DMS79 (cell line): ENCODE results near the gene ZNF296.

Experiments used
- DNase-seq: peaks from one replicate; lab custom pipeline; 2025; lab: John Stamatoyannopoulos, UW

The ZNF296 gene

DNA sequence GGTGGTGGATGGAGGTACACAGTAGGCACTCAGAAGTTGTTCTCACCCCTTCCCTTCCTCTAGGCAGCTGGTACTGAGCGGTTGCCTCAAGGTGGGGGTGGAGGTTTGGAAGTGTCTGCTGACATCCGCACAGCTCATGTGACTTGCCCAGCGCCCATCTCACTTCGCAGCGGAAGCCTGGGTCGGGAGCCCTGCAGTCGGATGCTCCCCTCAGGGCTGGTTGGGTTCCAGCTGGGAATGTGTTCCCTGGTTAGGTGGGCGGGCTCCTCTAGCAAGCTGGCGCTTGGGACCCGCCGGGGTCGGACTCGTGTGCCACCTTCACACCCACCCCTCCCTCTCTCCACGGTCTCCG, 26.9 kb upstream of the ZNF296 start:
- DNase-seq: no peak

DNA sequence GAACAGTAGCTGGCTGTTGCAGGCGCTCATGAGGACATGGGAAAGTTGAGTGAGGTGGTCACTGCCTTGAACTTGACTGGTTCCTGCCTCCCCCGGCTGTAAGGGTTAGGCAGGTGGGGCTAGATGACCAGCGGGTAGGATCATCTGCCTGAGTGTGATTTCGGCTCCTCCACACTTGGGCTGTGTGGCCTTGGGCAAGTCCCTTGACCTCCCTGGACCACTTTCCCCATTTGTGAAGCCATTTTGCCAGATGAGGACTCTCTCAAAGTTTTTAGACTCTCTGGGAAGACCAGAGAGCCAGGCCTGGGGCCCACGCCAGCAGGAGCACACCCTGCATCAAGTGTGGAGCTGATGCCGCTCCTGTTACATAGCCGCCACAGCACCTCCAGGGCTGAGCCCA, 26.2 kb upstream of the ZNF296 start:
- no peak for DNase-seq

DNA sequence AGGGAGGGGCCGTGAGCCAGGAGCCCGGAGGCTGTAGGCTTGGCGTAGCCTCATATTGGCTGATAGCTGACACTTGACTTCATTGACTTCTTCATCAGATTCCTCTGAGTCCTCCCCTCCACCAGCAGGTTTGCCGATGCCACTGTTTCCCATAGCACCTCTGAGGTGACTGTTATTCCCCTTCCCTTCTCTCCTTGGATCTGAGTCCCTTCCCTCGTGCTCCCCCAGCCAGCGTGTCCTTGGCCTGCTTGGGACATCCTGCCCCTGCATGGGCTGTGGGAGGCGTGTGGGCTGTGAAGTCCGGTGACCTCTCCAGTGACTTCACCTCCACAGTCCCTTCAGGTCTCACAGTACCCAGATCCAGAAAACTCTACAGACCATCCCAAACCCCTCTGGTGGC, 25.5 kb upstream of the ZNF296 start:
- no peak for DNase-seq

DNA sequence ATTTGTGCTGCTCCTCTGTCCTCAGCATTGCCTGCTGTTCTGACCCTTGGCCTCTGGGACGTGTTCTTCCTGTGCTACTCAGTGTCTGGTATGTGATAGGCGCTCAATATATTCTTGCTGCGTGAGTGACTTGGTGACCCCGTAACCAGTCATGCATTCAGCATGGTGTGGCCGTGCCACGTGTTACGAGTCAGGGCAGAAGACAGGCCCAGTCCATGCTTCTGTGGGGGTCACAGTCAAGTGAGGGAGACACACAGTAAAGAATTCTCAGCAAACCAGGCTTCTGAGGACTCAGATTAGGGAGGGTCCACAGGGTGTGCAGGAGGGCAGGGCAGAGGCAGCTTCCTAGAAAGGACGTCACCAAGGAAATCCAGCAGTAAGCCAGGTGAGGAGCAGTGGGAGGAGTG, 24.6 kb upstream of the ZNF296 start:
- DNase-seq: no peak

DNA sequence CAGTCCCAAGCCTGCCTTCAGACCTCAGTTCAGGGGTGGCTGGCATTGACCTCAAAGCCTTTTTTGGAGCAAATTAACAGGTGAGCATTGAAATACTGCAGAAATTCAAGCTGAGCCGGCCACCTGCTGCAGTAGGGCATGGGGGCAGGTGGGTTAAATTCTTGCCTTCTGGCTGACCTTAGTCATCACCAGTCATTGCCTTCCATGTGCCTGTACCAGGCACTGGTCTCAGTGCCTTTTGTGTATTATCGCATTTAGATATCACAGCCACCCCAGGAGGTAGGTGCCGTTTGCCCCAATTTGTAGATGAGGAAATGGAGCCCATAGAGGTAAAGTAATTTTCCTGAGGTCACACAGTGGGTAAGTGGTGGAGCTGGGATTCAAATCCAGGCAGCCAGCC, 23.9 kb upstream of the ZNF296 start:
- DNase-seq: no peak

DNA sequence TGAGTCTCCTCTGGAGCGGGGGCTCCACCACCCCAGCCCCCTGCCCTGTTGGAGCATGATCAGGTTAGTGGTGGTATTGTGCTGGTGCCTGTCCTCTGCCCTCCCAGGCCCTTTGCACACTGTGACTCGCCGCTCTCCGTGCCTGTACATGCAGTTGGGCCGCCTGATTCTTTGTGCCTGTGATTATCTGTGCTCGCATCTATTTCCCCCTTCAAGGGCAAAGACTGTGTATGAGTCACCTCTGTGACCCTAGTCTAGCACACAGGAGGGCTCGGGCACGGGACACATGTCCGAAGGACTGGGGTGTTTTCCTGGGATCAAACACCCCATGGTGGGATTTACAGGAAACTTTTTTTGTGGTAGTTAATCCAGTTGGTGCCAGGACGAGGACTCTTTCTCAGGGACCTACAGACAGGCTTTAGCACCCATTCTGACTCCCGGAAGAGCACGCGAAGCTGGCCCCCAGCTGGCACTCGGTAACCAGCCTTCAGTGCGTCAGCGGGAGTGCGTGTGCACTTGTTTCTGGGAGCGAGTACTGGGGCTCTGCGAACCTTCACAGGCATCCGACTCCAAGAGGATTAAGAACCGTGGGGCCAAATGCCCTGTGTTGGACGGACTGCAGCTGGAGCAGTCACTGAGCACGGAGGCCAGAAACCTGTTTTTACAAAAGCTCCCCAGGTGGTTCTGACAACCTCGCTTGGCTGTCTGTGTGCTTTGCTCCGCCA, 23.4 kb upstream of the ZNF296 start:
- no peak for DNase-seq

DNA sequence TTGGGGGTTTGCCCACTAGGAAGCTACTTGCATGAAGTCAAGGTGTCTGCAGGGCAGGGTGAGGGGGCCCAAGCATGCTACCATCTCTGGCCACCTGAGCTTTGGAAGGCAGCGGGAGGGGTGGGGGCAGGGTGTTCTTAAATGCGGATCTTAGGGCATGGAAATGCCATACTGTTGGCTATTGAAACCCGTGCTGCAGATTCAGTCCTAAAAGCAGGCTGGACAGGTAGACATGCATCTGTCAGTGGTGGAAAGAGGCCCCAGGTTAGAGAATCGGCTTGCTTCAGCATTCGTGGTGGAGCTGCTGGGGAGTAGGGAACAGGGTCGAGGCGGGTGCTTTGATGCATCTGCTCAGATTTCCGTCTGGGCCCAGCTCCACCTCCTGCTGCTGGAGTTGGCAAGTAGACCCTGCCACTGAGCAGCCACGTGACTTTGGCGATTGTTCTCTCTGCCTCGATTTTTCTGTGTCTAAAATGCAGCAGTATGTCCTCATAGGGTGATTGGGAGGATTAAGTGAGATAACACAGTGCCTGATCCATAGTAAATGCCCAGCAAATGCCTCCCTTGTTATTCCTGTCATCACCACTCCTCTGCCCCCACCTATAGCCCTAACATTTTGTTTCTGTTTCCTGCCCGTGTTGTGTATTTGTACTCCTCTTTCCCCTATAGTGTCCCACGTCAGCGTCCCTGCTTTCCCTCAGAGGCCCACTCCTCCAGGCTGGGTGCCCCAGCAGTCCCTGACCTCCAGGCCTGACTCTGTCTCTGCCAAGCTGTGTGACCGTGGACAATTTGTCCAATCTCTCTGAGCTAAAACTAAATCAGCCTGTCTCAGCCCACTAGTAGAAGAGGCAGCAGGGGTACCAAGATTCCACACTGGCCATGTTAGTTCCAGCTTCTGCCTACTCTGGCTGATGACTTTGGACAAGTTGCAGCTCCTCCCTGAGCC, 22.5 kb upstream of the ZNF296 start:
- no peak for DNase-seq

DNA sequence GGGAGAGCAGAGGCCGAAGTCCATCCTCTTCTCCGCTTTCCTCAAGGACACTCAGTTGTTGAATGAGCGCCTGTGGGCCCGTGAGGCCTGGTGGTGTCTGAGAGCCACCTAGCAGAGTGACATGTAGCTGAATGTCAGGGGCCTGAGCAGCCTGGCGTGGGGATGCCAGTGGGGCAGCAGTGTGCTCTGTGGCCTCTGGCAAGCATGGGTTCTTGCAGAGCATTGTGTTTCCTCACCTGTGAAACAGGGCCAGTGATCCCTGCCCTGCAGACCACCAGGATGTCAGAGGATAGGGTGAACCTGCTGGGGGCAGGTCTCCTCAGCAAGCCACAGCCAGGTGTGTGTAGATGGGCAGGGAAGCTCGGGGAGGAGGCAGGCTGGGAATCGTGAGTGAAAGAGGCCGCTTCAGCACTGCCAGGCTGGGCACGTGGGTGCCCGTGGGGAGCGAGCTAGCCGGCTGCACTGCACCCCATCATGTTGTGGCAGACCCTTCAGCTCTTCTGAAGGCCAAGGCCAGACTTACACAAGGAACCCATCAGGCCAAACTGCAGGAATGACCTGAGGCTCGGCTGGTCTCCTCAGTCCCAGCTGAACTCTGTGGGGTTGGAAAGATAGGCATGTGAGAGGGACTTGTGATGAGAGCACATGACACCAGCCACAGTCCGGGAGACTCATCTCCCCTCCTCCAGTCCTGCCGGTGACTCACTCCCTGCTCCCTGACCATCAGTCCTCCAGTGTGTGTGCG, 21.7 kb upstream of the ZNF296 start:
- DNase-seq: no peak

DNA sequence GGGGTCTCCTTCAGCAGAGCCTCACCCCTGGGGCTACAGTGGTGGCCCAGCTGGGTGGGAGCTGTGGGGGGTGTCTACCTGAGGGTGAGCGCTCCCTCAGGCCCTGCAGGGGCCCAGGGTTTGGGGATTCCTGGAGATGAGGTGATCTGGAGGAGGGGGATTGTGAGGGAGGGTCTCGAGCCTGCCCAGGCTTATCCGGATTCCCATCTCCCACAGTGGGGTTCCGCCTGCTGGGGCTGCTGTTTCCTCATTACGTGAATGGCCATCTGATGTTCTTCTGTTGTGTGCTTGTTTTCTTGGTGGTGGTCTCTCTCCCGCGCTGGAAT, 21.1 kb upstream of the ZNF296 start:
- DNase-seq: no peak

DNA sequence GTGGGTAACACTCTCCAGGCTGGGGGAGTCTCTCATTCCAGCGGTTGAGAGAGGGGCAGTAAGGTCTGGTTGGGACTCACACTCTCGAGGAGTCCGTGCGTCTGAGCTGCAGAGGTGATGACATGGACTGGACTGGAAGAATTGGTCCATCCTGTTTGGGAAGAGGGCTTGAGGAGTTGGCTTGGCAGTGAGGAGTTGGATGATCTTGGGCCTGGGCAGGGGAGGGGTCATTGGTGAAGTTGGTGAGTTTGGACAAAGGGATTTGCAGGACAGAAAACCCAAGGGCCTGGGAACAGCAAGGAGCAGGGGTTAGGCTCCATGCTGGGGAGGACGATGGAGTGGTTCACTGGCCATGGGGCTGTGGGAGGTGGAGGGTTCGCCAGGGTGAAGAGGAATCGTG, 20.4 kb upstream of the ZNF296 start:
- no peak for DNase-seq

DNA sequence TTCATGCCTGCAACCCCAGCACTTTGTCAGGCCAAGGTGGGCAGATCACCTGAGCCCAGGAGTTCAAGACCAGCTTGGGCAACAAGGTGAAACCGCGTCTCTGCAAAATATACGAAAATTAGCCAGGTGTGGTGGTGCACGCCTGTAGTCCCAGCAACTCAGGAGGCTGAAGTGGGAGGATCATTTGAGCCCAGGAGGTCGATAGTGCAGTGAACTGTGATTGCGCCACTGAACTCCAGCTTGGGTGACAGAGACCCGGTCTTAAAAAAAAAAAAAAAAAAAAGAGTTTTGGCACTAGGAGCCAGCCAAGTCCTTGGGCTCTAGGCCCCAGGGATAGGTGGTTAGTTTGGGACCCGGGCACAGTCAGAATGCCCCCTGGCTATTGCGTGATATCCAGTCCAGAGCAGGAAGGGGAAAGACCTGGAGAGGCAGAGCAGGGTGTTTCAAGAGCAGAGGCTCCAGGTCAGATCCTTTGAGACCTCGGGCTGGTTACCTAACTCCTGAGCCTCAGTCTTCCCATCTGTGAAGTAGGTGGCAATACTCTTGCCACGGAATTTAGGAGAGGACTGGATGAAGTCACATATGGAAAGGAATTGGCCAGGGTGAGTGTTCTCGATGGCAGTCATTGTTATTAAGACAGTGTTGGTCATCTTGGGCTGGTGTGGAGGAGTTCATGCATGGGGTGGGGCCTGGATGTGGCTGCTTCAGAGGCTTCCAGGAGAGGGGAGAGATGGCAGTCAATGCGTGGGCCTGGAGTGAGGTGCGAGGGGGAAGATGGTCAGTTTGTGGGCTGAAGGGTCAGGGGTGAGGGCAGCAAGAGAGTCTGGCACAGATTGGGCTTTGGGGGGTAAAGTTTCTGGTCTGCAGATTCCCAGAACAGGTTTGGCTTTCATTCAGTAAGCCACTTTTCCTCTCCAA, 19.5 kb upstream of the ZNF296 start:
- DNase-seq: no peak

DNA sequence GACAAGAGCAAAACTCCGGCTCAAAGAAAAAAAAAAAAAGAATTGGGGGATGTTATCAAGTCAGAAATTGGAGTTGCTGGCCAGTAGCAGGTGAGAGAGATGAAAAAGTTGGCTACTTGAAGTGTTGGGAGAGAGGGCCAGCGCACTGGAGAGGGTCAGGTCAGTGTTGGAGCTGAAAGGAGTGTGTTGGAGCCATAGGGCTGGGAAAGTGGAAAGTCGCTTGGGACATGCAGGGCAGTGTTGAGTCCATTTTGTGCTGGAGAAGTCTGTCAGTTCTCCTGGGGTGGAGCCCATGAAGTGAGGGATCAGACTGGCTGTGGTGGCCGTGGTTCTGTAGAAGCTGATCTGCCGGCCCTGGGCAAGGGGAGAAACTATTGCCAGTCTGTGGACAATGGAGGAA, 18.4 kb upstream of the ZNF296 start:
- no peak for DNase-seq

DNA sequence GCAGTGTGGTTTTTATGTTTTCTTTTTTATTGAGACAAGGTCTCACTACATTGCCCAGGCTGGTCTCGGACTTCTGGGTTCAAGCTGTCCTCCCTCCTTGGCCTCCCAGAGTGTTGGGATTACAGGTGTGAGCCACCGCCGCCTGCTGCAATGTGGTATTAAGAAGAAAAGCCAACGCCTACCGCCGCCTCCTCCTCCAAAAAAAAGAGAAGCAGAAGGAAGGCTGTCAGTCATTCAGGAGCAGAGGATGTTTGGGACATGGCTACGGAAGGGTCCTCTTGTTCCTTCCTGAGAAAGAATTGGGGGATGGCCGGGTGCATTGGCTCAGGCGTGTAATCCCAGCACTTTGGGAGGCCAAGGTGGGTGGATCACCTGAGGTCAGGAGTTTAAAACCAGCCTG, 17.9 kb upstream of the ZNF296 start:
- DNase-seq: no peak

DNA sequence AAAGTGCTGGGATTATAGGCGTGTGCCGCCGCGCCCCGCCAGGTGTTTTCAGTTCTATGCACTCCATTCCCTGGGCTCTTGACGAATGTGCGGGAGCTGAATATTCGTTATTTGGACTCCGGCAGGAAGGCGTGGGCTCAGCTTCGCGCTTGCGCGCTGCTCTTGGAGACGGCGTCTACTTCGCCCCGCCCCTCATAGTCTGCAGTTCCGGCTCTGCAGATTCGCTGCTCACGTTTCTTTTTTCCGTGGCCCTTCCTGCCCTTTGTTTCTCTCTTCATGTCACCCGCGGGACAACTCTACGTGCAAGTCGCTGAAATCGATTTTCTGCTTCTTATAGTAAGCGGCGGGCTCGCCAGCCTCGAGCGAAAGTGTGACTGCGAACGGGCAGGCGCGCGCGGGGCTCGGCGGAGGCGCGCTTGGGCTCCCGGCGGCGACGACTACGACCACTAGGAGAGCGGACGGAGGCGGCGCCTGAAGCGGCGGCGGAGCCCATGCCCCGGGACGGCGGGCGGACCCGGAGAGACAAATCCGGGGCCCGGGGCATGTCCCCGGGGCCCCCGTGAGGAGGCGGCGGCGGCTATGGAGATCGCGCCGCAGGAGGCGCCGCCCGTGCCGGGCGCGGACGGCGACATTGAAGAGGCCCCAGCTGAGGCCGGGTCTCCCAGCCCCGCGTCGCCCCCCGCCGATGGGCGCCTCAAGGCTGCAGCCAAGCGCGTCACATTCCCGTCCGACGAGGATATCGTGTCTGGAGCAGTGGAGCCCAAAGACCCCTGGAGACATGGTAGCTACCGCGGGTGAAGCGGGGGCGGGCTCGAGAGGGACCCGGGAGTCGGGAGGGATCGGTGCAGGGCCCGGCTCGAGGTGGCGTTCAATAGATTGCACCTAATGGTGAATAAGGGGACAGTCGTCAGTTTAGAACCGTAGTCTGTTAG, 16.7 kb upstream of the ZNF296 start, which contains the start of gene PPP1R37:
Gene PPP1R37, plus strand, starts transcription at position 433 of the 932 bp plus-strand sequence. Its CDS starts 147 bp downstream, at position 580.
- peak; percentile 93 for DNase-seq

DNA sequence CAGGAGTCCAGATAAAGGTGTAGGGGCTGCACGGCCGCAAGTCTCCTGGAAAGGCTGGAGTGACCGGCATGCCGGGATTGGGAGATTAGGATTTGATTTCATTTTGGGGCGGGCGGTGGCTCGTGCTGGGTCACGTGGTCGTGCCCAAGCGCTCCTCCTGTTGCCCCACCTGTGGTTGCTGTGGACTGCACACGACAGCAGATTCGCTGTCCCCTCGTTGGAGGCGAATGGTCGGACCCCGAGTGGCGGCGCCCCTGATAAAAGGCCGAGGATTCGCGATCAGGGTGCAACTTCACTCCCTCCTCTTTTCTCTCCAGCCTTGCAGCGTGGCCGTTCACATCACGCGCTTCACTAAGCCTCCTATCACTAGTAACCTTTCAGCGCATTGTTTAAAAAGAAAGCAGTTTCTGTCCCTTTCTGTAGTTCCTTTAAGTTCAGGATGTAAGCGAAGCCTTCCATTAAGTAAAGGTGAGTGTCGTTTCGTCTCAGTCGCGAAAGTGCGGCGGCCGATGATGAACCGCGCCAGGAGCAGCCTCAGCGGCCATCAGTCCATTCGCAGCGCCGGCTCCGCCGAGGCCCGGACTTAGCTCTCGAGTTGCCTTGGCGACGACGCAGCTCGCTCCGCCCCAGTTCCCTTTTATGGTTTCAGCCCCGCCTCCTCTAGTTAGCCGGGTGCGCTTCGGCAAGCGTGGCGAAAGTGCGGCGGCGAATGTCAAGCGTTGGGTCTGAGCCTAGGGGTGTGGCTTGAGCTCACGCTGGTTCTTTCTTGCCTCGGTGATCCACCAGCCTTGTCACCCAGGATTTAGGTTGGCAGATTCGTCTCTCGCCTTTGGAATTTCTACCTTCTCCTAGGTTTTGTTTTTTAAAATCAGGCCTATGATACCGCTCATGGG, 15.0 kb upstream of the ZNF296 start:
- peak; percentile 96 for DNase-seq

DNA sequence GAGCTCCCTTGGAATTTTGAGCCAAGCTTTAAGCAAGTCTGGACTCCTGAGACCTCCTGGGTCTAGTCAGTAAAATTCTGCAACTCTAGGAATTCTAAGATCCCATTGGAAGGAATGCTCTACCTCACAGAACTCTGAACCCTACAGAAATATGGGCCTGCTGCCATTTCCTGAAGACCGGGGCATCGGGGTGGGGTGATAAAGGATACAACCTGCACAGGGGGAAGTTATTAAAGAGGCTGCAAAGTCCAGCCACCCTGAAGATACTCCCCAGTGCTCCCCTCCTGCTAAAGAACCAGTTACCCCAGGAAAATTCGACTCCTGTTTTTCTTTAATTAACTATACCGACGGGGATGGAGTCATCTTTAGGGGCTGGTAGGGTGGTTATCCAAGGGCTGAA, 14.3 kb upstream of the ZNF296 start:
- DNase-seq: no peak

DNA sequence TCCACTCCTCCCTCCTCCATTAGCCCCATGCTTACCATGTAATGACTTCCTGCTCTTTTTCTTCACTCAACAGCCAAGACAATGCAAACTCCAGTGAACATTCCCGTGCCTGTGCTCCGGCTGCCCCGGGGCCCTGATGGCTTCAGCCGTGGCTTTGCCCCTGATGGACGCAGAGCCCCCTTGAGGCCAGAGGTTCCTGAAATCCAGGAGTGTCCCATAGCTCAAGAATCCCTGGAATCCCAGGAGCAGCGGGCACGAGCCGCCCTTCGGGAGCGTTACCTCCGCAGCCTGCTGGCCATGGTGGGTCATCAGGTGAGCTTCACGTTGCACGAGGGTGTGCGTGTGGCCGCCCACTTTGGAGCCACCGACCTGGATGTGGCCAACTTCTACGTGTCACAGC, 13.8 kb upstream of the ZNF296 start:
- no peak for DNase-seq

DNA sequence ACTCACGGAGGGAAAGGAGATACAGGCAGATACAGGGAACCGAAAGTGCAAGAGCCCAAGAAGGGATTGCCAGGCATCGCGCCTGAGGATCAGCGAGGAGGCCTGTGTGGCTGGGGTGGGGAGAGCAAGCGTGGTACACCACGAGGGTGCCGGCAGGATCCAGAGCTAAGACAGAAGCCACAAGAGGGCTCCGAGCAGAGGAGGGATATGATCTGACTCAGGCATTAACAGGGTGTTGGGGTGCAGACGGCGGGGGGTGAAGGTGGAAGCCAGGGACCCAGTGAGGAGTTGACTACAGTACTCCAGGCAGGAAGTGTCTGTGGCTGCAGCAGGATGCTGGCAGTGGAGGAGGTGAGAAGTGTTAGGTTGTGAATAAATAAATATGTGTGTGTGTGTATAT, 11.3 kb upstream of the ZNF296 start:
- DNase-seq: no peak

DNA sequence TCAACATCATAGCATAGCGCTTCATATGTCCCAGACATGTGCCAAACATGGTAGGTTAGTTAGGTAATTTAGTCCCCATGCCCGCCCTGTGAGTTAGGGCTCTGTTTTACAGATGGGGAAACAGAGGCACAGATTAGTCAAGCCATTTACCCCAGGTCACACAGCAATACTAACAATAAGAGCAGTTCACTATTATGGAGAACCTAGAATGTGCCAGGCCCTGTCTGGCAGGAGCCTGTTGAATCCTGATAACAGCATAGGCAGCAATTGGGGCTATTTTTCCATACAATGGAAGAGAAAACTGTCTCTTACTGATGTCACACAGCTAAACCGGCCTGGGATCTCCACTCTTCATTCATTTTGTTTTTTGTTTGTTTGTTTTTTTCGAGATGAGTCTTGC, 10.2 kb upstream of the ZNF296 start:
- DNase-seq: no peak

DNA sequence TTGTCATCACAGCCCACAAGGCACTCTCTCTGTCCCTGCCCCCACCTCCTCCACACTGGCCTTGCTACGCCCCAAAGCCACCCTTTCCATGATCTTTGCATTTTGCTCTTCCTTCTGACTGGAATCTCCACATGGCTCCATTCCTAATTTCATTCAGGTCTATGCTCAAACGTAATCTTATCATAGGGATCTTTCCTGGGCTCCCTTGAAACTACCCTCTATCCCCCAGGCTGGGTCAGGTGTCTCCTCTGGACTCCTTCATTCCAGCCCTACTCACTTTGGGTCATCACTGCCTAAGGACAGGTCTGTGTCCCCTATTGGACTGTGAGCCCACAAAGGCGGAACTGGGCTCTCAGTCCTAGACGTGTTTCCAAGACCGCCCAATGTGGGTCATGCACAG, 5.9 kb upstream of the ZNF296 start:
- no peak for DNase-seq
